ENCODE data around the gene MYO5B.
"Not testable (repeated sequence)": the region's sequence is repeated elsewhere in the genome, so short reads cannot be mapped to it uniquely, and the experiment has no call there.

MYO5B gene

GRCh38 chr18:49910019-49910418, 284.9 kb downstream of the MYO5B start:
- no peak for DNase-seq

- no peak for DNase-seq
Observed at GRCh38 chr18:49907346-49907929, 287.5 kb downstream of the MYO5B start.

- DNase-seq, result no peak
Observed at GRCh38 chr18:49905771-49906170, 289.2 kb downstream of the MYO5B start.

GRCh38 chr18:49904871-49905555, 289.9 kb downstream of the MYO5B start:
- DNase-seq, result no peak

- DNase-seq, result no peak
Observed at GRCh38 chr18:49901862-49902340, 293.0 kb downstream of the MYO5B start.

- DNase-seq, result no peak
Observed at GRCh38 chr18:49899657-49900330, 295.2 kb downstream of the MYO5B start.

- peak; percentile 42 for DNase-seq
Observed at GRCh38 chr18:49898421-49898820, 296.5 kb downstream of the MYO5B start.

- no peak for DNase-seq
Observed at GRCh38 chr18:49894517-49895226, 300.3 kb downstream of the MYO5B start.

- DNase-seq, result no peak
Observed at GRCh38 chr18:49893036-49893435, 301.9 kb downstream of the MYO5B start.

GRCh38 chr18:49892148-49892924, 302.6 kb downstream of the MYO5B start:
- DNase-seq, result peak; percentile 2

GRCh38 chr18:49890041-49890440, 304.9 kb downstream of the MYO5B start:
- no peak for DNase-seq

GRCh38 chr18:49889552-49889951, 305.4 kb downstream of the MYO5B start:
- not testable (repeated sequence) for DNase-seq

GRCh38 chr18:49886891-49887764, 307.8 kb downstream of the MYO5B start:
- no peak for DNase-seq

GRCh38 chr18:49884959-49885358, 310.0 kb downstream of the MYO5B start:
- DNase-seq, result no peak

- no peak for DNase-seq
Observed at GRCh38 chr18:49884465-49884864, 310.5 kb downstream of the MYO5B start.

- DNase-seq, result no peak
Observed at GRCh38 chr18:49880661-49881060, 314.3 kb downstream of the MYO5B start.

- DNase-seq, result no peak
Observed at GRCh38 chr18:49879271-49879580, 315.7 kb downstream of the MYO5B start.

GRCh38 chr18:49878567-49879270, 316.2 kb downstream of the MYO5B start:
- no peak for DNase-seq

- no peak for DNase-seq
Observed at GRCh38 chr18:49878015-49878414, 316.9 kb downstream of the MYO5B start.

GRCh38 chr18:49876536-49876935, 318.4 kb downstream of the MYO5B start:
- no peak for DNase-seq

GRCh38 chr18:49875783-49876182, 319.2 kb downstream of the MYO5B start:
- DNase-seq, result no peak

Measured in HCEC 1CT (cell line).